ENCODE measurements around the gene HCN4.

Gene HCN4

DNA sequence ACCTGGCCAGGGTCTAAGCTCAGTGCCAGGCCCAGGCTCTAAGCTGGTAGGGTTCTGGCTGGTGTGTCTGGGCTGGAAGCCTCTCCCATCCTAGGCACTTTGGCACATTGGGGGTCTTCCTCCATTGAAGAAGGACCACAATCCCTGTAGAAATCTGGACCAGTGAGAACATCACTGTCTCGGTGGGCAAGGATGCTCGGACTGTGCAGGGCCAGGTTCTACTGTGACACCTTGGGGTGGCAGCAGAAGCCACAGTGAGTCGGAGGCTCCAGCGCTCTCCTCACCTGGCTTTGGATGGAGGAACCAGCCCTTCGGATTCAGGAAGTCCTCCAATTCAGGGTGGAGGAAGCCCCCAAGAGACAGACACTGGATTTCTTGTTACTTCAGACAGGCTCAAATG is 17.5 kb upstream of the HCN4 start:
- TF ChIP-seq, protein P1, sequence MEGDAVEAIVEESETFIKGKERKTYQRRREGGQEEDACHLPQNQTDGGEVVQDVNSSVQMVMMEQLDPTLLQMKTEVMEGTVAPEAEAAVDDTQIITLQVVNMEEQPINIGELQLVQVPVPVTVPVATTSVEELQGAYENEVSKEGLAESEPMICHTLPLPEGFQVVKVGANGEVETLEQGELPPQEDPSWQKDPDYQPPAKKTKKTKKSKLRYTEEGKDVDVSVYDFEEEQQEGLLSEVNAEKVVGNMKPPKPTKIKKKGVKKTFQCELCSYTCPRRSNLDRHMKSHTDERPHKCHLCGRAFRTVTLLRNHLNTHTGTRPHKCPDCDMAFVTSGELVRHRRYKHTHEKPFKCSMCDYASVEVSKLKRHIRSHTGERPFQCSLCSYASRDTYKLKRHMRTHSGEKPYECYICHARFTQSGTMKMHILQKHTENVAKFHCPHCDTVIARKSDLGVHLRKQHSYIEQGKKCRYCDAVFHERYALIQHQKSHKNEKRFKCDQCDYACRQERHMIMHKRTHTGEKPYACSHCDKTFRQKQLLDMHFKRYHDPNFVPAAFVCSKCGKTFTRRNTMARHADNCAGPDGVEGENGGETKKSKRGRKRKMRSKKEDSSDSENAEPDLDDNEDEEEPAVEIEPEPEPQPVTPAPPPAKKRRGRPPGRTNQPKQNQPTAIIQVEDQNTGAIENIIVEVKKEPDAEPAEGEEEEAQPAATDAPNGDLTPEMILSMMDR (IDR thresholded peaks at IDR 0.05) = no peak
- no peak overlapping the region for H3K4me3 ChIP-seq (ENCODE audit: low read depth in 1 of 2, low read length in 1 of 2)
- no peaks in the 10 kb centered on the region for H3K36me3 ChIP-seq
- peaks cover 62% of the 10 kb centered on the region for H3K27me3 ChIP-seq
- no peaks in the 10 kb centered on the region for H3K9me3 ChIP-seq
- H3K4me1 ChIP-seq (ENCODE audit: control insufficient read depth in 1 of 2, insufficient read depth in 1 of 2, low read depth in 1 of 2, low read length in 1 of 2) = no peaks in the 10 kb centered on the region
- no peak overlapping the region for H3K27ac ChIP-seq

DNA sequence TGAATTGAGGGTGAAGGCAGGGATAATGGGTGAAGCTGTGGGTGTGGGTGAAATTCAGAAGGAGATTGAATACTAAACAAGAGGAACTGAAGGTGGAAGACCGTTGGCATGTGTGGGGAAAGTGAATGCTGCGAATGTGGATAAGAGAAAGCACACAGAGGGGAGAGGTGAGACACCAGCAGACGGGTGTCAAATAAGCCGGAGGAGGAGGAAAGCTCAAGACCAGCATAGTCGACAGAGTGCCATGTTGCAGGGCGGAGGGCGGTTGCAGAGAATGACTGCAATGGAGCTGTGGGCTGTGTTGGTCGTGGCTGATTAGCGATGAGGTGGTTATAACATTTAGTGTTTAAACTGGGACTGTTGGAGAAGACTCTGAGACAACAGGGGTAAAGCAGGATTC is 16.4 kb upstream of the HCN4 start:
- no peaks in the 10 kb centered on the region for H3K36me3 ChIP-seq
- H3K27ac ChIP-seq = no peak overlapping the region

DNA sequence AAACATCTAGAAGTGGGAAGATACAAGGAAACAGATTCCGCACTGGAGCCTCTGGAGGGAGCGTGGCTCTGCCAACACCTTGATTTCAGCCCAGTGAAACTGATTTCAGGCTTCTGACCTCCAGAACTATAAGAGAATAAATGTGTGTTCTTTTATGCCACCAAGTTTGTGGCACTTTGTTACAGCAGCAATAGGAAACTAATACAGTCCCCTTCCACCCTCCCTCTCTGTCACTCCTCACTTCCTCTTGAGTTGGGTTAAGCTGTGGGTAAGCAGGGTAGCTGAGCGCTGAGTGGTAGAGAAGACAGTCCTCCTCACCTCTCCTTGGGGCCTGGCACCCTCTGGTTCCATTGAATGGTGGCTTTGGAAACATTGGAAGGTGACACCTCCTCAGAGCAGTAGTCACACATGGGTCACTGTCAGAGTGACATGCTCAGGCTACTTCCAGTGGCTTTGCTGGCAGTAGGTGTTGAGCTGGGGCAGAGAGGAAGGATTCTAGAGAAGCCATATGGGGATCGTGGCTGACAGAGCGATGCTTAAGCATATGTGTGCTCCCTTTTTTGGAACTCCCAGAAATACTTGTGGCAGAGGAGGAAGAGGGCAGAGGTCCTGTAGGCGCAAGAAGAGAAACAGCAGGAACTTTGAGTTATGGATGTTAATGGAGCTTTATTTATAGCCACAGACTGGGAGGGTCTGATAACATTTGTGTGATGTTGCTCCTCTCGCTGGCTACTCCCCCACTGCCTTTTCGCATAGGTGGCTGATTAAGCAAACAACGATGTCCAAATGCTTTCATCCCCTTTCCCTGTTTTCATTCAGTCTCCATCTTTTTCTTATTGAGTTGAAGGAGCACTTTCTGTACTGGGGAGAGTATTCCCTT is 14.8 kb upstream of the HCN4 start:
- TF ChIP-seq, protein P1 (IDR thresholded peaks at IDR 0.05) = no peak
- Histone ChIP-seq H3K9me3 (no peaks in the 10 kb centered on the region), H3K4me1 (ENCODE audit: control insufficient read depth in 1 of 2, insufficient read depth in 1 of 2, low read depth in 1 of 2, low read length in 1 of 2) (no peaks in the 10 kb centered on the region), H3K27ac (no peak overlapping the region), H3K36me3 (no peaks in the 10 kb centered on the region), H3K4me3 (ENCODE audit: low read depth in 1 of 2, low read length in 1 of 2) (no peak overlapping the region), H3K27me3 (peaks cover 66% of the 10 kb centered on the region)

More for the DNA sequence above, 16.4 kb upstream of the HCN4 start:
- Histone ChIP-seq H3K4me1 (ENCODE audit: control insufficient read depth in 1 of 2, insufficient read depth in 1 of 2, low read depth in 1 of 2, low read length in 1 of 2) (no peaks in the 10 kb centered on the region), H3K27me3 (peaks cover 60% of the 10 kb centered on the region), H3K4me3 (ENCODE audit: low read depth in 1 of 2, low read length in 1 of 2) (no peak overlapping the region), H3K9me3 (no peaks in the 10 kb centered on the region)
- TF ChIP-seq, protein P1 (IDR thresholded peaks at IDR 0.05) = no peak

DNA sequence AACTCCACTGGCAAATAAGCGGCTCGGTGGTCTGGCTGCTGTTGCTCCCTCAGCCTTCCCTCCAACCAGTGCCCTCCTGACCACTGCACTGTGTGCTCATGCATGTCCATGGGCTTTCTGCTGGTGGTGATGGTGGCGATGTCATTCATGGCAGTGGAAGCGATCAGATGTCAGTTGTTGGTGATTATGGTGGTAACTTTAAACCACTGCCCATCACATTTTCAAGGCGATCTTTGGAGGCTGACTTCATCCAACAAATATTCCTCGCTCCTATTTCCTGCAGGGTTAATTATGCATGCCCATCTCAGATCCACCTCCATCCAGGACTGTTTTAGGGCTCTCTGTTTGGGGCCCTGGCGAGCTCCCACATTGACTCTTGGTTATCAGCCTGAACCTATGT is 13.4 kb upstream of the HCN4 start:
- Histone ChIP-seq H3K27me3 (peaks cover 60% of the 10 kb centered on the region), H3K9me3 (no peaks in the 10 kb centered on the region)
- TF ChIP-seq, protein P1 (IDR thresholded peaks at IDR 0.05) = no peak

DNA sequence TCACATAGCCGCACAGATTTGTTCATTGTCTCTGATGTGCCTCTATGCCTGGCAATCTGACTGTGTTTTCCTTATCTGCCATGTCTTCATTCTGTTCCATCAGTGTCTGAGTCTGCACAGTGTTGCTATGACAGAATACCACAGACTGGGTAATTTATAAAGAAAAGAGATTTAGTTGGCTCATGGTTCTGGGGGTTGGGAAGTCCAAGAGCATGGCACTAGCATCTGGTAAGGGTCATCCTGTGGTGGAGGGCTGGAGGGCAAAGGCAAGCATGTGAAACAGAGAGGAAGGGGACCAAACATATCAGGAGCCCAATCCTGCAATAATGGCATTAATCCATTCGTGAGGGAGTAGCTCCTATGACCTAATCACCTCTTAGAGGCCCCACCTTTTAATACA is 11.9 kb upstream of the HCN4 start:
- Histone ChIP-seq H3K4me3 (ENCODE audit: low read depth in 1 of 2, low read length in 1 of 2) (no peak overlapping the region), H3K4me1 (ENCODE audit: control insufficient read depth in 1 of 2, insufficient read depth in 1 of 2, low read depth in 1 of 2, low read length in 1 of 2) (no peaks in the 10 kb centered on the region), H3K27me3 (peaks cover 46% of the 10 kb centered on the region), H3K27ac (no peak overlapping the region), H3K9me3 (no peaks in the 10 kb centered on the region), H3K36me3 (no peaks in the 10 kb centered on the region)
- TF ChIP-seq, protein P1 (IDR thresholded peaks at IDR 0.05) = no peak

More for the DNA sequence above, 13.4 kb upstream of the HCN4 start:
- no peaks in the 10 kb centered on the region for H3K4me1 ChIP-seq (ENCODE audit: control insufficient read depth in 1 of 2, insufficient read depth in 1 of 2, low read depth in 1 of 2, low read length in 1 of 2)
- H3K36me3 ChIP-seq = no peaks in the 10 kb centered on the region
- no peak overlapping the region for H3K27ac ChIP-seq
- H3K4me3 ChIP-seq (ENCODE audit: low read depth in 1 of 2, low read length in 1 of 2) = no peak overlapping the region

Data from neutrophil (primary cell).